NCI-H1694 treated with DMSO at 0.1 percent for 48 hours (cell line): ENCODE measurements around the gene PDE6A.

Source experiments
- DNase-seq: peaks from one replicate; lab custom pipeline; 2025; lab: John Stamatoyannopoulos, UW

Gene PDE6A

DNA sequence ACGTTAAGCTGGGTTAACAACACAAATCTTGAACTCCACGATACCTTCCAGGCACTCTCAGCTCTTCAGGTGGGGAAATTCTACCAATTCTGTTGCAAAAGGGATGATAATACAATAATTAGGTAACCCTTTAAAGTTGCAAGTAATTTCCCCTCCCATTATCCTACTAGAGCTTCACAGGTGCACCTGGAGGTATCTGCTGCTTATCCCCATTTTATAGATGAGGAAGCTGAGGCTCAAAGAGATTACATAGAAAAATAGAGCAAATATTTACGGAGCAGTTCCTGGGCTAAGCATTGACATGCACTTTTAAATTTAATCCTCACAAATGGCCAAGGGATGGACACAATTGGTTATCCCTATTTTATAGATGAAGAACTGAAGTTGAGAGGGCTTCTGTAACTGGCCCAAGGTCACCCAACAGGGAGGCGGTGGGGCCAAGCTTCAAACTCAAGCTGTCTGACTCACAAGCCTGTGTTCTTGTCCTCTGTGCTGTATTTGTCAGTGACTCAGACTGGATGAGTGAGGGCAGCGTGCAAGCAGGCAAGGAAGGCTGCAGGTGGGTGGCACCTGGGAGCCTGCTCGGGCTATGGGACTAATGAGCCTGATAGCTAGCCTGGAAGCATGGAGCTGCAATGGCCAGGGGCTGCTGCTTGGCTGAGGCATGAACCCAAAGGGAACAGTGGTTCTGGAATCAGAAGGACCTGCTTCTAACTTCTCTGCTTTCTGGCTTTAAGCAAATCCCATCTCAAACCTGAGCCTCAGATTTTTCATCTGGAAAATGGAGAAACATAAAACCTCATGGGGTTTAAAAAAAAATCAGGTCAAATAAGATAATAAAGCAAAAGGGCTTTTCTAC, 105.5 kb downstream of the PDE6A start:
- no peak for DNase-seq

- DNase-seq: peak; percentile 26
Observed at GRCh38 chr5:149837680-149838269, 106.8 kb downstream of the PDE6A start.

DNA sequence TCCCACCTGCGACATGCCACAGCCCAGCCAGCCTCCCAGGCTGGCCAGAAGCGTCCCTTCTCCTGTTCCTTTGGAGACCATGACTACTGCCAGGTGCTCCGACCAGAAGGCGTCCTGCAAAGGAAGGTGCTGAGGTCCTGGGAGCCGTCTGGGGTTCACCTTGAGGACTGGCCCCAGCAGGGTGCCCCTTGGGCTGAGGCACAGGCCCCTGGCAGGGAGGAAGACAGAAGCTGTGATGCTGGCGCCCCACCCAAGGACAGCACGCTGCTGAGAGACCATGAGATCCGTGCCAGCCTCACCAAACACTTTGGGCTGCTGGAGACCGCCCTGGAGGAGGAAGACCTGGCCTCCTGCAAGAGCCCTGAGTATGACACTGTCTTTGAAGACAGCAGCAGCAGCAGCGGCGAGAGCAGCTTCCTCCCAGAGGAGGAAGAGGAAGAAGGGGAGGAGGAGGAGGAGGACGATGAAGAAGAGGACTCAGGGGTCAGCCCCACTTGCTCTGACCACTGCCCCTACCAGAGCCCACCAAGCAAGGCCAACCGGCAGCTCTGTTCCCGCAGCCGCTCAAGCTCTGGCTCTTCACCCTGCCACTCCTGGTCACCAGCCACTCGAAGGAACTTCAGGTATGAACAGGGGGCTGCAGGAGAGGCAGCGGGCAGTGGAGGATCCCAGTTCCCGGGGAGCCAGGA, 108.0 kb downstream of the PDE6A start:
- no peak for DNase-seq

GRCh38 chr5:149834246-149834855, 110.2 kb downstream of the PDE6A start:
- peak; percentile 39 for DNase-seq

DNA sequence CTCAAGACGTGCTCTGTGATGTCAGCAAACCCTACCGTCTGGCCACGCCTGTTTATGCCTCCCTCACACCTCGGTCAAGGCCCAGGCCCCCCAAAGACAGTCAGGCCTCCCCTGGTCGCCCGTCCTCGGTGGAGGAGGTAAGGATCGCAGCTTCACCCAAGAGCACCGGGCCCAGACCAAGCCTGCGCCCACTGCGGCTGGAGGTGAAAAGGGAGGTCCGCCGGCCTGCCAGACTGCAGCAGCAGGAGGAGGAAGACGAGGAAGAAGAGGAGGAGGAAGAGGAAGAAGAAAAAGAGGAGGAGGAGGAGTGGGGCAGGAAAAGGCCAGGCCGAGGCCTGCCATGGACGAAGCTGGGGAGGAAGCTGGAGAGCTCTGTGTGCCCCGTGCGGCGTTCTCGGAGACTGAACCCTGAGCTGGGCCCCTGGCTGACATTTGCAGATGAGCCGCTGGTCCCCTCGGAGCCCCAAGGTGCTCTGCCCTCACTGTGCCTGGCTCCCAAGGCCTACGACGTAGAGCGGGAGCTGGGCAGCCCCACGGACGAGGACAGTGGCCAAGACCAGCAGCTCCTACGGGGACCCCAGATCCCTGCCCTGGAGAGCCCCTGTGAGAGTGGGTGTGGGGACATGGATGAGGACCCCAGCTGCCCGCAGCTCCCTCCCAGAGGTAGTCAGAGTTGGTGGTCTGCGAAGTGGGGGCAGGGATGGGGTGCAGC, 111.3 kb downstream of the PDE6A start:
- no peak for DNase-seq

DNA sequence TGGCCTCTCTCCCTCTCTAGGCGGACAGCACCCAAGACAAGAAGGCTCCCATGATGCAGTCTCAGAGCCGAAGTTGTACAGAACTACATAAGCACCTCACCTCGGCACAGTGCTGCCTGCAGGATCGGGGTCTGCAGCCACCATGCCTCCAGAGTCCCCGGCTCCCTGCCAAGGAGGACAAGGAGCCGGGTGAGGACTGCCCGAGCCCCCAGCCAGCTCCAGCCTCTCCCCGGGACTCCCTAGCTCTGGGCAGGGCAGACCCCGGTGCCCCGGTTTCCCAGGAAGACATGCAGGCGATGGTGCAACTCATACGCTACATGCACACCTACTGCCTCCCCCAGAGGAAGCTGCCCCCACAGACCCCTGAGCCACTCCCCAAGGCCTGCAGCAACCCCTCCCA, 112.0 kb downstream of the PDE6A start:
- DNase-seq: no peak

DNA sequence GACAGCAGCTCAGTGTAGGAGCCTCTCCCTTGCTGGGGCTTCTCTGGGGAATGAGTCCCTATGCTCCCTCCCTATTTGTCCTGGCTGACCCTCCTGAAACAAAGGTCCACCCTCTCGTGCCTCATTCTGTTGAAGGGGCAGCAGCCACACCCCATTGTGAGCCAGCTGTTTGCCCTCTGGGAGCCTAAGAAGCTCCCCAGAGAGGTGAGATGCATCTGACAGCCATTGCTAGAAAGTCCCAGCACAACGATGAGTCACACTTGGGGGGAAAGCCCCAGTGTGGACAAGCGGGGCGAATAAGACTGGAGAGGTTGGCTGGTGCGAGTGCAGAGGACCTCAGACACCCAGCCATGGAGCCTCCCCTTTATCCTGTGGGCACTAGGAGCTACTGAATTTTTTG, 113.1 kb downstream of the PDE6A start:
- no peak for DNase-seq

- no peak for DNase-seq
Observed at GRCh38 chr5:149830579-149830978, 114.0 kb downstream of the PDE6A start.

- no peak for DNase-seq
Observed at GRCh38 chr5:149829954-149830353, 114.6 kb downstream of the PDE6A start.

- peak; percentile 65 for DNase-seq
Observed at GRCh38 chr5:149828161-149829011, 116.2 kb downstream of the PDE6A start.

DNA sequence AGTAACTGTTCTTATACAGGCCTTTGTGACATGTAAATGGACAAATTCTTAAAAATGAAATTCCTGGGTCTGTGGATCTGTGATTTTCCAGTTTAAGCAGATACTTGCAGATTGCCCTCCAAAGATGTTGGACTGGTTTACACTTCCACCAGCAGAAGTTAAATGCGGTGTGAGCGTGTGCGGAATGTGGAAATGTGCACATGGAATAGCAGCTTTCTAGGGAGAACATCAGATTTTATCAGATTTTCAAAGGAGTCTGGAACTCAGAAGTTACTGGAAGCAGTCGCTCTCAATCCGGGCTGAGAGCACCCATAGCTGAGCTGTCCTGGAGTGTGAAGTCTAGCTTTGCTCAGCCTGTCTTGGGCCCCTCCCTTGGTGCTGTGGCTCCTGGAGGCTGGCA, 117.0 kb downstream of the PDE6A start:
- DNase-seq: no peak

- no peak for DNase-seq
Observed at GRCh38 chr5:149827086-149827485, 117.5 kb downstream of the PDE6A start.

GRCh38 chr5:149826574-149826973, 118.0 kb downstream of the PDE6A start:
- DNase-seq: no peak

DNA sequence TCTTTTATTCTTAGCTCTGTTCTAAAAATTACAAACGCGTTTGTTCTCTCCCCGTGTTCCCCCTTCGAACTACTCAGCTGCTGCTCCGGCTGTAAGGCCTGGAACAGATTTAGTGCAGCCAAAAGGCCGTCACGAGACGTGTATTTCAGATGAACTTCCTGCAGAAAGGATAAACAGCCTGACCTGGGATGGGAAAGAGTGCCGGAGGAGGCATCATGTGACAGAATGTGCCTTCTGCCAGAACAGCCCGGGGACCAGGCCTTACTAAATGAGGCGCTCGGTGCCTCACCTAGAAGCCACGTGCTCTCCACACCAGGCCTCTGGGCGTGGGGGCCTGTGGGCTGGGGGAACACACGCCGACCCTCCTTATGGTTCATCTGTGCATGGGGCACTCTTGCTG, 119.7 kb downstream of the PDE6A start:
- no peak for DNase-seq

DNA sequence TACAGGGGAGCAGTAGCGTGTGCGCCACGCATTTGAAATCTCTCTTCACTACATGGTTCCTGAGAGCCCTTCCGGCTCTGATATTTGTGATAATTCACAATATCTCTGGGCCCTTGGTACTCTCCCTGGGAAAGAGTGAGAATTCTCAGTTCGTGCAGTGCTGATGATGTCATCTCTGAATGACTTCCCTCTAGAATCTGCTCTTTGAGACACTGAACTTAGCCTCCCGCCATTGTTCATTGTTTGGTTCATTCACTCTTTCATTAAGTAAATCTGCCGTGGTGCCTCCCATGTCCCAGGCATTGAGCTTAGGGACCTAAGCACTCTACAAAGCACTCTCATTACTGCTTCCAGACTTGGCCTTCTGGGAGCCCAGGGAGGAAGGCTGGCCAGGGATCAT, 120.5 kb downstream of the PDE6A start:
- DNase-seq: no peak

DNA sequence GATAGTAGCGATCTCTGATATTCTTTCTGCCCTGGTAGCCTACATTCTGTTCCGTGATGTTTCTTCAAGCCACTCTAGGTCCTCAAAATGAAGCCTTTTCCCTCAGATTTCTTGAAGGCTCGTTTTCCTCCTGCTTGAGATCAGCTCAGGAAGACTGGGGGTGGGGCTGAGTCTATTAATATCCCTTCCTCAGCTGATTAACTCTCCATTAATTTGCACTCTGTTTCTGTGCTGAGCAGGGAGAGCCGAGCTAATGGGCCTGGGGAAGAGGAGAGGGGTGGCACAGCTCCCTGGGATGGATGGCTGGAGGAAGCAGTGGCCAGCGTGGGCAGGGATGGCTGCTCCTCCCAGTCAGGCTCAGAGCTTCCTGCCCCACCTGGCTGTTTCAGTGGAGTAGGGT, 121.2 kb downstream of the PDE6A start:
- DNase-seq: no peak

DNA sequence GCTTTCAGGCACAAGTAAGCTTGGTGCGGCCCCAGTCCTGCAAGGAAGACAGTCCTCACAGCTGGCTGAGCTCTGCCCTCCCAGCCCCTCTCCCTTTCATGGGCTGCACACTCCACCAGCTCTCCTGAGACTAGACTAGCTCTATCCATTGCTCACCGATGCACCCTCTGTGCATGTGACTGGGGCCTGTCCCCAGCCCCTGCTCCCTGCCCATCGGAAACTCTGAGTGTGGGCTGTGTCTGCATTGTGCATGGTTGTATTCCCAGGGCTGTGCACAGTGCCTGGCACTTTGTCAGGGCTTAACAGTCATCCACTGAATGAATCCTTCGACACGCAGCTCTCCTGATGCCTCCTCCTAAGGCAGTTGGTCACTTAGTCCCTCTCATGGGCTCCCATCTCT, 122.3 kb downstream of the PDE6A start:
- DNase-seq: no peak

GRCh38 chr5:149820536-149821510, 123.8 kb downstream of the PDE6A start:
- DNase-seq: no peak

- DNase-seq: no peak
Observed at GRCh38 chr5:149820012-149820411, 124.6 kb downstream of the PDE6A start.

- no peak for DNase-seq
Observed at GRCh38 chr5:149818116-149818515, 126.5 kb downstream of the PDE6A start.
